ENCODE data around the gene ZNF692.

ZNF692 gene

DNA sequence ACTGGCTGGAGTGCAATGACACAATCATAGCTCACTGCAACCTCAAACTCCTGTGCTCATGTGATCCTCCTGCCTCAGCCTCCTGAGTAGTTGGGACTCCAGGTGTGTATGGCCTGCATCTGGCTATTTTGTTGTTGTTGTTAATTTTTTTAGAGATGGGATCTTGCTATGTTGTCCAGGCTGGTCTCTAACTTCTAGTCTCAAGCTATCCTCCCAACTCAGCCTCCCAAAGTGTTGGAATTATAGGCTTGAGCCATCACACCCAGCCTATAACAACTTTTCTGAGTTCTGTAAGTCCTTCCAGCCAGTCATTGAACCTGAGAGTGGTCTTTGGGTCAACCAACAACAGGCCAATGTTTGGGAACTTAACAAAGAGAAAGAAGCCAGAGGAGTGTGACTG is 36.0 kb upstream of the ZNF692 start:
- no peak for TF ChIP-seq CREB1 (IDR thresholded peaks at IDR 0.05; ENCODE audit: low read depth)

DNA sequence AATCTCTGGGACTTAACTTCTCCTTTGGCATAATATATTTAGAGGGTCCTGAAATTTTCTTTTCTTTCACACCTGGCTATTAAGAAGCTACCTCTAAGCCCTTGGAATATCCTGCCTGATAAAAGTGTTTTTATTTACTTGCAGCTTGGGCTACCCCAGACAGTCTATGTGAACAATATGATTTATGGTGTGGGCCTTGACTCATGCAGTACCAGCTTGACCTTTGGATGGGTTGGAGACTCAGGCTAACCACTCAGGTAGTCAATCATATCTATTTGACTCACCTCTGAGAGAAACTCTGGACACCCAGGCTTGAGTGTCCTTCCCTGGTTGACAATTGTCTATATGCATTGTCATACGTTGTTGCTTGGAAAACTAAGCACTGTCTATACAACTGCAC is 33.7 kb upstream of the ZNF692 start:
- TF ChIP-seq CEBPB (IDR thresholded peaks at IDR 0.05), result no peak
- no peak for TF ChIP-seq TEAD4 (IDR thresholded peaks at IDR 0.05)

DNA sequence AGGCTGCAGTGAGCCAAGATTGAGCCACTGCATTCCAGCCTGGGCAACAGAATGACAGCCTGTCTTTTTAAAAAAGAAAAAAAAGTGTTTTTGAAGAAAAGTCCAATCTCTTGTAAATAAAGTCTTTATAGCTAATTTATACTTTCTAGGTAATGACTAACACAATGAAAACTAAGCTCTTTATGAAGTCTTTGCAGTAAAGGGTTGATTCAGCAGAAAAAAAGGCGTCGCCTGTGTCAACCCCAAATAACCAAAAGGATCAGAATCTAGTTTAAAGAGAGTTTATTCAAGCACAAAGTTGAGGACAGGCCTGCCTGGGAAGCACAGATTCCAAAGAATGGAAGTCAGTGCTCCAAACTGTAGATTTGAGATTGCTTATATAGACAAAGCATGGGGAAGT is 32.9 kb upstream of the ZNF692 start:
- TF ChIP-seq NFIC (IDR thresholded peaks at IDR 0.05), result no peak
- no peak for TF ChIP-seq EGR1 (IDR thresholded peaks at IDR 0.05)
- TF ChIP-seq TAF1 (IDR thresholded peaks at IDR 0.05; ENCODE audit: low read depth), result no peak
- no peak for TF ChIP-seq CEBPB (IDR thresholded peaks at IDR 0.05)
- no peak for TF ChIP-seq EP300 (IDR thresholded peaks at IDR 0.05; ENCODE audit: borderline replicate concordance)
- TF ChIP-seq TCF12 (IDR thresholded peaks at IDR 0.05; ENCODE audit: low read depth), result no peak
- TF ChIP-seq, protein P1, sequence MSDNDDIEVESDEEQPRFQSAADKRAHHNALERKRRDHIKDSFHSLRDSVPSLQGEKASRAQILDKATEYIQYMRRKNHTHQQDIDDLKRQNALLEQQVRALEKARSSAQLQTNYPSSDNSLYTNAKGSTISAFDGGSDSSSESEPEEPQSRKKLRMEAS (IDR thresholded peaks at IDR 0.05), result no peak
- TF ChIP-seq, protein P2, sequence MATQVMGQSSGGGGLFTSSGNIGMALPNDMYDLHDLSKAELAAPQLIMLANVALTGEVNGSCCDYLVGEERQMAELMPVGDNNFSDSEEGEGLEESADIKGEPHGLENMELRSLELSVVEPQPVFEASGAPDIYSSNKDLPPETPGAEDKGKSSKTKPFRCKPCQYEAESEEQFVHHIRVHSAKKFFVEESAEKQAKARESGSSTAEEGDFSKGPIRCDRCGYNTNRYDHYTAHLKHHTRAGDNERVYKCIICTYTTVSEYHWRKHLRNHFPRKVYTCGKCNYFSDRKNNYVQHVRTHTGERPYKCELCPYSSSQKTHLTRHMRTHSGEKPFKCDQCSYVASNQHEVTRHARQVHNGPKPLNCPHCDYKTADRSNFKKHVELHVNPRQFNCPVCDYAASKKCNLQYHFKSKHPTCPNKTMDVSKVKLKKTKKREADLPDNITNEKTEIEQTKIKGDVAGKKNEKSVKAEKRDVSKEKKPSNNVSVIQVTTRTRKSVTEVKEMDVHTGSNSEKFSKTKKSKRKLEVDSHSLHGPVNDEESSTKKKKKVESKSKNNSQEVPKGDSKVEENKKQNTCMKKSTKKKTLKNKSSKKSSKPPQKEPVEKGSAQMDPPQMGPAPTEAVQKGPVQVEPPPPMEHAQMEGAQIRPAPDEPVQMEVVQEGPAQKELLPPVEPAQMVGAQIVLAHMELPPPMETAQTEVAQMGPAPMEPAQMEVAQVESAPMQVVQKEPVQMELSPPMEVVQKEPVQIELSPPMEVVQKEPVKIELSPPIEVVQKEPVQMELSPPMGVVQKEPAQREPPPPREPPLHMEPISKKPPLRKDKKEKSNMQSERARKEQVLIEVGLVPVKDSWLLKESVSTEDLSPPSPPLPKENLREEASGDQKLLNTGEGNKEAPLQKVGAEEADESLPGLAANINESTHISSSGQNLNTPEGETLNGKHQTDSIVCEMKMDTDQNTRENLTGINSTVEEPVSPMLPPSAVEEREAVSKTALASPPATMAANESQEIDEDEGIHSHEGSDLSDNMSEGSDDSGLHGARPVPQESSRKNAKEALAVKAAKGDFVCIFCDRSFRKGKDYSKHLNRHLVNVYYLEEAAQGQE (IDR thresholded peaks at IDR 0.05; ENCODE audit: low read depth), result no peak
- TF ChIP-seq TEAD4 (IDR thresholded peaks at IDR 0.05), result no peak
- TF ChIP-seq ZBTB7A (IDR thresholded peaks at IDR 0.05; ENCODE audit: low read depth), result no peak
- TF ChIP-seq, protein P3, sequence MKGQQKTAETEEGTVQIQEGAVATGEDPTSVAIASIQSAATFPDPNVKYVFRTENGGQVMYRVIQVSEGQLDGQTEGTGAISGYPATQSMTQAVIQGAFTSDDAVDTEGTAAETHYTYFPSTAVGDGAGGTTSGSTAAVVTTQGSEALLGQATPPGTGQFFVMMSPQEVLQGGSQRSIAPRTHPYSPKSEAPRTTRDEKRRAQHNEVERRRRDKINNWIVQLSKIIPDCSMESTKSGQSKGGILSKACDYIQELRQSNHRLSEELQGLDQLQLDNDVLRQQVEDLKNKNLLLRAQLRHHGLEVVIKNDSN (IDR thresholded peaks at IDR 0.05), result no peak
- no peak for TF ChIP-seq FOXM1 (IDR thresholded peaks at IDR 0.05; ENCODE audit: borderline replicate concordance, low read depth)
- TF ChIP-seq CREB1 (IDR thresholded peaks at IDR 0.05; ENCODE audit: low read depth), result no peak
- no peak for TF ChIP-seq YY1 (IDR thresholded peaks at IDR 0.05; ENCODE audit: low read depth)
- TF ChIP-seq RAD21 (IDR thresholded peaks at IDR 0.05; ENCODE audit: low read depth), result no peak

DNA sequence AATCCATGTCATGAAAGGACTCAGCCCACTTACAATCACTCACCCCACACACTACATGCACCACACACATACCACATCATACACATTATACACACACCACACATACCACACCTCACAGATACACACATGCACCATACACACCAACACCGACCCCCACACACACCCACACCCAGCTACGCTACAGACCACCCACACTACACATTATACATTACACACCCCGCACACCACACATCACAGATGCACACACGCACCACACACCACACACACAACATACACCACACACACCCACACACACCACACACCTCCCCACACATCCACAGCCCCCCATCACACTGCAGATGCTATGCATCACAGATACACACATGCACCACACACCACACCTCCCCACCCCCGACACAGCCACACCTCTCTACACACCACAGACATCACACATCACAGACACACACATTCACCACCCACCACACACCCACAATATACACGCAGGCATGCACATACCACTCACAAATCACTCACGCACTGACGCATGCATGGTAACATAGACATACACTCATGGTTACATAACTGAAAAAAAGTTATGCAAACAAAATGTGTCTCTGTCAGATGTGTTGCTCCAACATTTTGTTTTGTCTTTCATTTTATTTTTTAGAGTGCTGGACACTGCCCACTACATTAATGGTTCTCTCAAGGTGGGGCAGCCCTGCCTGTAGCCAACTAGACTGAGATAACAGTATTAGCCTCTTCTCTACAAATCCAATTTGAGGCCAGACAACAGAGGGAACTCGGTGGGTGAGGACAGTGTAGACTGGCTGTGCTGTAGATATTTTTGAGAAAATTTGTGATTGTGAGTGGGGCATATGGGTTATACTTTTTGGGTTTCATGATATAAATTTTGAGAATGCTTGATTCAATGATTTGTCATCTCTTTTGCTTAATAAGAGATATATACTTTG is 31.9 kb upstream of the ZNF692 start:
- TF ChIP-seq NFIC (IDR thresholded peaks at IDR 0.05) (no peak), CREB1 (IDR thresholded peaks at IDR 0.05; ENCODE audit: low read depth) (no peak), FOXM1 (IDR thresholded peaks at IDR 0.05; ENCODE audit: borderline replicate concordance, low read depth) (no peak)
- TF ChIP-seq, protein P2 (IDR thresholded peaks at IDR 0.05; ENCODE audit: low read depth), result no peak
- TF ChIP-seq, protein P3 (IDR thresholded peaks at IDR 0.05), result no peak
- TF ChIP-seq, protein P1 (IDR thresholded peaks at IDR 0.05), result no peak

DNA sequence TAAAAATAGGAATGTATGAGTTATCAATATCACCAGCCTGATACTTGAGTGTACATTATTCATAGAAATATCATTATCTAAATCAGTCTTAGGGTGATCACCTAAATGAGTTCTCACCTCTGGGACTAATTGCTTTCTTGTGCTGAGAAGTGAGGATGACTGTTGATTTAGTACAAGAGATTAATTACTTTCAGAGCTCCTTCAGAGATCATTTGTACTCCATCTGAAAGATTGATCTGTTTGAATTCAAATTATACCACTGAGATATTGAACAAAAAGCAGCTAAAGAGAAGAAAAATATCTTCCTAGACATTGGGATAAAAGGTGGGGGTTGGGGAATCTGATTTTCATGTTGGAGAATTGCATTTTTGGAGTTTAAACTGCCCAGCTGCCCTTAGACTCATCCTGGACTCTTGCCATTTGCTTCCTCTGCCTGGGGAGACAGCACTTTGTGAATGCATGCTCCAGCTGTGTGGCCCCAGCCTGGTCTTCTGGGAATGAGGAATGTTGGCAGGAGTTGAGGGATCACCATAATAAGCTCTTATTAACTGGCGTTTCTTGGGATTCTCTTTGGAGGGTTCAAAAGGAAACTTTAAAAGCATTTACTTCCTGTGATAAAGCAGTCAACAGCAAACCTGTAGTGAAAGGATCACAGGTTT is 27.5 kb upstream of the ZNF692 start:
- no peak for TF ChIP-seq CREB1 (IDR thresholded peaks at IDR 0.05; ENCODE audit: low read depth)

DNA sequence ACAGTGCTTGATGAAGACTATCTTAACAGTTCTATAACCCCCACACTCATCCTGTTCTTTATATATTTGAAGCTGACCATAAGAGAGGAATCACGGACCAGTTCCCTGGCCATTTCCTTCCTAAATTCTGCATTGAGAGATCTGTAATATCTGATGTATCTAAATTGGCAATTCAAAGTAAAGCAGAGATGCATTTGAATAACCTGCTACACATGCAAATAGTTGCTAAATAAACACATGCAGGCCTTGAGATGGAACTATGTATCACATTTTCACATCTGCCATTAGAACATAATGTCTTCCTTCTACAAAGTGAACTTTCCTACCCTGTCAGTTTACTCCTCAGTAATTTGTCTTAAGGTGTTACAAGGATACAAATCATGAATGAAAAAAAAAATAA is 26.8 kb upstream of the ZNF692 start:
- no peak for TF ChIP-seq FOXM1 (IDR thresholded peaks at IDR 0.05; ENCODE audit: borderline replicate concordance, low read depth)

All from Ishikawa (cell line).